CD4-positive, alpha-beta T cell (primary cell): ENCODE measurements around the gene GALNT3. TPM values are rescaled to one million over a fixed set of nuclear protein-coding genes. Genes with fewer than 3 reads are reported as not detected.

Experiments
- ATAC-seq: fragments of 200-7000 bp; cut with Tn5 transposase; one replicate; pipeline ENCODE4 v1.10.0; 2022; ENCODE audit warnings: mild to moderate bottlenecking; ENCODE audit not compliant: poor library complexity
- CTCF ChIA-PET: fragments of 350-600 bp; sonication (Branson Sonifier 250); formaldehyde crosslinking; loops from one replicate; lab custom pipeline; 2021; ENCODE audit warnings: antibody characterized with exemption, inconsistent platforms; lab: Charles Lee
- POLR2A ChIA-PET: fragments of 350-600 bp; sonication (Branson Sonifier 250); formaldehyde crosslinking; loops from one replicate; lab custom pipeline; 2021; ENCODE audit warnings: antibody characterized with exemption, inconsistent platforms; lab: Charles Lee
- DNase-seq, 14 experiments: peaks; one replicate each; pipeline ENCODE4 v3.0.0-alpha.2; 2013 to 2020; ENCODE audit warnings: mixed read lengths in 2 of 14
- H3K27ac ChIP-seq, 2 donors: one replicate each; pipeline versions ENCODE4 v1.5.1 to v1.7.0; 2013; ENCODE audit warnings: low read length in 2 of 2, low read depth in 1 of 2, mild to moderate bottlenecking in 1 of 2
- H3K27me3 ChIP-seq, 2 experiments: 1 replicate in 1 of 2; 2 replicates in 1 of 2; pipeline versions ENCODE4 v1.6.1 to v1.7.0; 2013; ENCODE audit warnings: low read length in 2 of 2, control low read depth in 1 of 2, mild to moderate bottlenecking in 1 of 2, moderate library complexity in 1 of 2; ENCODE audit not compliant: insufficient read depth in 2 of 2, control insufficient read depth in 1 of 2
- H3K36me3 ChIP-seq: one replicate; pipeline ENCODE4 v1.6.1; 2013; ENCODE audit warnings: low read length, control low read depth; ENCODE audit not compliant: insufficient read depth
- H3K4me1 ChIP-seq: one replicate; pipeline ENCODE4 v1.6.1; 2013; ENCODE audit warnings: low read length, control low read depth; ENCODE audit not compliant: insufficient read depth
- H3K4me3 ChIP-seq: one replicate; pipeline ENCODE4 v1.5.1; 2013; ENCODE audit warnings: mild to moderate bottlenecking, low read length, moderate library complexity
- H3K9me3 ChIP-seq, 2 experiments: 1 replicate in 1 of 2; 2 replicates in 1 of 2; pipeline versions ENCODE4 v1.6.1 to v1.7.0; 2013; ENCODE audit warnings: low read length in 2 of 2, mild to moderate bottlenecking in 2 of 2, control low read depth in 1 of 2, moderate library complexity in 1 of 2; ENCODE audit not compliant: control insufficient read depth in 1 of 2, insufficient read depth in 1 of 2
- H3K27ac Mint-ChIP-seq: one replicate; pipeline ENCODE4 v1.8.0; 2020; ENCODE audit warnings: mixed read lengths
- H3K27me3 Mint-ChIP-seq: one replicate; pipeline ENCODE4 v1.8.0; 2021; ENCODE audit warnings: mixed read lengths
- H3K36me3 Mint-ChIP-seq: one replicate; pipeline ENCODE4 v1.8.0; 2021; ENCODE audit warnings: low read depth, mixed read lengths
- H3K4me1 Mint-ChIP-seq: one replicate; pipeline ENCODE4 v1.8.0; 2021; ENCODE audit warnings: low read depth, mixed read lengths
- H3K4me3 Mint-ChIP-seq: one replicate; pipeline ENCODE4 v1.8.0; 2020; ENCODE audit warnings: mild to moderate bottlenecking, mixed read lengths
- H3K9me3 Mint-ChIP-seq: one replicate; pipeline ENCODE4 v1.8.0; 2020; ENCODE audit warnings: mixed read lengths
- CTCF ChIP-seq: fragments of 200-600 bp; IDR thresholded peaks from one replicate; pipeline ENCODE4 v1.8.0; 2022; ENCODE audit warnings: antibody characterized with exemption, mild to moderate bottlenecking
- intact Hi-C, 2 experiments: fragments of 100-400 bp; cut with DNase I in 1 of 2; cut with micrococcal nuclease in 1 of 2; formaldehyde crosslinking; loops; one replicate each; pipeline versions ENCODE4 v1.15.1 to v1.9.0; 2023 to 2025; cut with DNase I, micrococcal nuclease
- total RNA-seq, 174 experiments: library from RNA in 2 of 174; stranded (reverse) in 2 of 174; gene quantifications; one replicate each; pipeline ENCODE4 v1.2.3 and lab custom pipeline; 2021 to 2026

Gene GALNT3
- total RNA-seq, 2 experiments from 2014 or later, result 2.9 to 3.3 TPM

GRCh38 chr2:165833156-165833555 lies 39.1 kb upstream of the GALNT3 start:
- Mint-ChIP-seq H3K27ac (no peak overlapping the region), H3K9me3 (no peaks in the 10 kb centered on the region), H3K4me1 (no peaks in the 10 kb centered on the region), H3K27me3 (no peaks in the 10 kb centered on the region), H3K36me3 (no peaks in the 10 kb centered on the region), H3K4me3 (no peak overlapping the region)
- Histone ChIP-seq H3K4me1 (no peaks in the 10 kb centered on the region), H3K27ac (no peak overlapping the region), H3K9me3 (no peaks in the 10 kb centered on the region), H3K27me3 (no peaks in the 10 kb centered on the region), H3K4me3 (no peak overlapping the region), H3K36me3 (no peaks in the 10 kb centered on the region)
- intact Hi-C loops, result no loop called here
- DNase-seq (no peak), ATAC-seq (no peak)
- no peak for TF ChIP-seq CTCF
- POLR2A ChIA-PET, result no interaction called here
- CTCF ChIA-PET, result no interaction called here

- intact Hi-C loops, result no loop called here
- no peak for ATAC-seq
- no peaks in the 10 kb centered on the region for H3K4me1 Mint-ChIP-seq
- H3K9me3 ChIP-seq, result no peaks in the 10 kb centered on the region
- no peaks in the 10 kb centered on the region for H3K9me3 Mint-ChIP-seq
- H3K27me3 Mint-ChIP-seq, result peaks cover 7% of the 10 kb centered on the region
- H3K4me3 Mint-ChIP-seq, result no peak overlapping the region
- H3K36me3 ChIP-seq, result no peaks in the 10 kb centered on the region
- no peaks in the 10 kb centered on the region for H3K36me3 Mint-ChIP-seq
- no peak for TF ChIP-seq CTCF
- H3K4me3 ChIP-seq, result no peak overlapping the region
- H3K27ac ChIP-seq, result no peak overlapping the region
- no peaks in the 10 kb centered on the region for H3K4me1 ChIP-seq
- no peak overlapping the region for H3K27ac Mint-ChIP-seq
- CTCF ChIA-PET, result no interaction called here
- H3K27me3 ChIP-seq, result no peaks in the 10 kb centered on the region
- POLR2A ChIA-PET, result no interaction called here
- DNase-seq, result no peak
These were observed 33.9 kb upstream of the GALNT3 start for GRCh38 chr2:165827921-165828276.

GRCh38 chr2:165827016-165827920 lies 33.2 kb upstream of the GALNT3 start:
- ChIA-PET CTCF (no interaction called here), POLR2A (no interaction called here)
- H3K27me3 Mint-ChIP-seq, result peaks cover 7% of the 10 kb centered on the region
- H3K4me1 Mint-ChIP-seq, result no peaks in the 10 kb centered on the region
- Histone ChIP-seq H3K9me3 (no peaks in the 10 kb centered on the region), H3K27me3 (no peaks in the 10 kb centered on the region), H3K4me1 (no peaks in the 10 kb centered on the region), H3K36me3 (no peaks in the 10 kb centered on the region), H3K27ac (no peak overlapping the region), H3K4me3 (no peak overlapping the region)
- intact Hi-C loops, result no loop called here
- no peak for TF ChIP-seq CTCF
- no peaks in the 10 kb centered on the region for H3K36me3 Mint-ChIP-seq
- H3K27ac Mint-ChIP-seq, result no peak overlapping the region
- no peak overlapping the region for H3K4me3 Mint-ChIP-seq
- no peaks in the 10 kb centered on the region for H3K9me3 Mint-ChIP-seq
- DNase-seq, result no peak
- no peak for ATAC-seq
